Measurements from ENCODE around the gene KCNK6.
A peak's percentile ranks its signal among the peaks of the same experiment; 100 is the strongest.
"Not testable (repeated sequence)": the region's sequence is repeated elsewhere in the genome, so short reads cannot be mapped to it uniquely, and the experiment has no call there.

KCNK6 gene

DNA sequence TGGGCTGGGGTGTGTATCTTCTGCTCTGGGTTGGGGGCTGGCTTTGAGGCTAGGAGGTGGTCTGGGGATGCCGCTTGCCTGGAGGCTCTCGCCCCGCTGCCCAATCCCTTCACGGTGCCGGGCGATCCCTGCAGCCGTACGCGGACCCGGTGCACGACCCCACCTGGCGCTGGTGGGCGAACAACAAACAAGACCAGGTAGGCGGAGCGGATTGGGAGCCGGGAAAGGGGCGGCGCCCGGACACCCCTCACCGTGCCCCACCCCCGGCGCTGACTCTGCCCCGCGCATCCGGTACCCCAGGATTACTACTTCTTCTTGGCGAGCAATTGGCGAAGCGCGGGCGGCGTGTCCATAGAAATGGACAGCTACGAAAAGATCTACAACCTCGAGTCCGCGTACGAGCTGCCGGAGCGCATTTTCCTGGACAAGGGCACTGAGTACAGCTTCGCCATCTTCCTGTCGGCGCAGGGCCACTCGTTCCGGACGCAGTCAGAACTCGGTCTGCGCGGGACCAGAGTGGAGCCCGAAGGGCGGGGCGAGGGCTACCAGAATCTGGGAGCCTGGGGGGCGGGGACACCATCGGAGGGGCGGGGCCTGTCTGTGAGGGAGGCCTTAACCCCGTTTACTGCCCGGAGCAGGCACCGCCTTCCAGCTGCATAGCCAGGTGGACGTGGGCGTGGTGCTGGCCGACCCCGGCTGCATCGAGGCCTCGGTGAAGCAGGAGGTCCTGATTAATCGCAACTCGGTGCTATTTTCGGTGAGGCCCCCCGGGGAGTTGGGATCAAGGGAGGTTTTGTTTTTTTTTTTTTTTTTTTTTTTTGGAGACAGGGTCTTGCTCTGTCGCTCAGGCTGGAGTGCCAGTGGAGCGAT is 42.7 kb downstream of the KCNK6 start:
- DNase-seq: peak; percentile 85

- not testable (repeated sequence) for DNase-seq
These were observed 43.5 kb downstream of the KCNK6 start for GRCh38 chr19:38362946-38363688.

DNA sequence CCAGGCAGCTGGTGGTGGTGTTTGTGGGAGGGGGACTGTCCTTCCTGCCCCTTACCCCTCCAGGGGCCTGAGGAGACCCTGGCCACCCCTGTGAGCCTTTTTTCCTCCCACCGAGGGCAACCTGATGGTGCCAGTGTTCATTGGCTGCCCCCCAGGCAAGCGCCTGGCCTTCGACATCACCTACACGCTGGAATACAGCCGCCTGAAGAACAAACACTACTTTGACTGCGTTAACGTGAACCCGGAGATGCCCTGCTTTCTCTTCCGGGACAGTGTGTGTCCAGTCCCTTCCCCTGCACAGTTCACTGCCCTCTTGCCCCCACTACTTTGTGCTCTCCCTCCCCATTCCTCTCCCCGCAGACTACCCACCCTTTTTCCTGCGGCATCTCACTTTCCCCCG is 47.4 kb downstream of the KCNK6 start:
- DNase-seq: no peak

- no peak for DNase-seq
These were observed 49.9 kb downstream of the KCNK6 start for GRCh38 chr19:38369584-38369983.

- no peak for DNase-seq
These were observed 50.7 kb downstream of the KCNK6 start for GRCh38 chr19:38370299-38370698.

- no peak for DNase-seq
These were observed 51.4 kb downstream of the KCNK6 start for GRCh38 chr19:38371081-38371480.

- no peak for DNase-seq
These were observed 54.3 kb downstream of the KCNK6 start for GRCh38 chr19:38373907-38374331.

DNA sequence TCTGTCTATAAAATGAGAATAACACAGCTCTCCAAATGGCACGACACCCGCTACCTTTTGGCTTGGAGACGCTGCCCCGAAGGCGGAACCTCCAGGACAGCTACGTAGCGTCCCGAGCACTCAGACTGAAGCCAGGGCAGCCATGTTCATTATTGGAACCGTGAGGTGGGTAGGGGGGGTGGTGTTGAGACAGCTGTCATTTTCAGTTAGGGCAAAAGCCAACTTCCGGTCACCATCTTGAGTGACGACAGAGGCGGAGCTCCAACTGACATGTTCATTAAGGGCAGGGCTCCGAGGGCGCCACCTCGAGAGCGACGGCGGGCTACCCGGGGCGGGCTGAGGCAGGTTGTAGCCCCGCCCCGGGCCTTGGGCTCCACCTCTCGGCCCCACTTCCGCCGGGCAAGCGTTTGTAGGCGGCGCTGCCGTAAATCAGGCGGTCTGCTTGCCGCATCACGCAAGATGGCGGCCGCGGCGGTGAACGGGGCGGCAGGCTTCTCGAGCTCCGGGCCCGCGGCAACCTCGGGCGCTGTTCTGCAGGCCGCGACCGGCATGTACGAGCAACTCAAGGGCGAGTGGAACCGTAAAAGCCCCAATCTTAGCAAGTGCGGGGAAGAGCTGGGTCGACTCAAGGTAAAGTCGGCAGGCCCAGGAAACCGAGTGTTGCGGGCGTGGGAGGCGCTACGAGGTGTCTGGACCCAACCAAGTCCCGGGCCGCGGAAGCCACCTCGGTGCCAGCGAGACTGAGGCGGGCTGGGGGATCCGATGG is 54.9 kb downstream of the KCNK6 start, which contains the start of gene PSMD8:
Gene PSMD8 (plus strand): TSS at position 240 of the 766 bp plus-strand sequence. CDS start 31 bp downstream, at position 271.
- DNase-seq: peak; percentile 100

- DNase-seq: no peak
These were observed 55.5 kb downstream of the KCNK6 start for GRCh38 chr19:38375098-38375493.

DNA sequence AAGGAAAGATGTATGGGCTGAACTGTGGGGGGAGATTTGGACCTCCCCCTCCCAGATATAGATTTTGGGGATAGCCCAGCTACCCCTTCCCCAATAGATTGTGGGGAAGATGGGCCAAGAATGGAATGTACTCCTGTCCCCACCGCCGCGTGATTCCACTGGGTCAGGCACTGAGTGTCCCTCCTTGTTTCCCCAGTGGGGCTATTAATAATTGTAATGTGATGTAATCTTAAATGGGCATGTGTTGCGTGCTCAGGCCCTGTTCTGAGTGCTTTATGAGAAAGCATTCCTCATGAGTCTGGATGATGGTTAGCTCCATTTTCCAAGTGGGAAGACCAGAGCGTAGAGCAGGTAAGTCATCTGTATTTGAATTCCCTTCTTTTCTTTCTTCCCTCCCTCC is 56.1 kb downstream of the KCNK6 start:
- DNase-seq: peak; percentile 34

DNA sequence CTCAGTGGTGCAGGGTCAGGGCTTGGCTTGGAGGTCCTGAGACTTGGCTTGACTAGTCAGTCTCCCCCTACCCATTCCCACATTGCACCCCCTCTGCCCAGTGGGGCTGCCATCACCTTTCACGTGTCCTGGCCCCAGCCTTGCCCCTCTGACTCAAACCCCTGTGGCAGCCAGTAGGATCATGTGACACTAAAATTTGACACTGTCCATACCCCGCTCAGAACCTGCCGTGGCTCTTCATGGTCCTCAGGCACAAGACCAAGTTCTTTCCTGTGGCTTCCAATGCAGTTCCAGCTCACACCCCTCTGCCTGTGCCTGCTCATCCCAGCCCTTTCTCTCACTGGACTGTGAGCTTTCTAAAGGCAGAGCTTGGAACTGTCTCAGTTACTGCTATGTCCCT is 56.9 kb downstream of the KCNK6 start:
- no peak for DNase-seq

DNA sequence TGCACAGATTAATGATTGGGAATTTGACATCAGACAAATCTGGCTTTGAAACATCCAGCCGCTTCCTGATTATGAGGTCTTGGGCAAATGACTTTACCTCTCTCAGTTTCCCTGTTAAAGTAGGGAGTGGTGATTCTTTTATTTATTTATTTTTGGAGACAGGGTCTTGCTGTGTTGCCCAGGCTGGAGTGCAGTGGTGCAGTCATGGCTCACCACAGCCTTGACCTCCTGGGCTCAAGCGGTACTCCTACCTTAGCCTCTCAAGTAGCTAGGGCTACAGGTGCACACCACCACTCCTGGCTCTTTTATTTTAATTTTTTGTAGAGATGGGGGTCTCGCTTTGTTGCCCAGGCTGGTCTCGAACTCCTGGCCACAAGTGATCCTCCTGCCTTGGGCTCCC is 57.4 kb downstream of the KCNK6 start:
- no peak for DNase-seq

- no peak for DNase-seq
These were observed 59.2 kb downstream of the KCNK6 start for GRCh38 chr19:38378866-38379265.

DNA sequence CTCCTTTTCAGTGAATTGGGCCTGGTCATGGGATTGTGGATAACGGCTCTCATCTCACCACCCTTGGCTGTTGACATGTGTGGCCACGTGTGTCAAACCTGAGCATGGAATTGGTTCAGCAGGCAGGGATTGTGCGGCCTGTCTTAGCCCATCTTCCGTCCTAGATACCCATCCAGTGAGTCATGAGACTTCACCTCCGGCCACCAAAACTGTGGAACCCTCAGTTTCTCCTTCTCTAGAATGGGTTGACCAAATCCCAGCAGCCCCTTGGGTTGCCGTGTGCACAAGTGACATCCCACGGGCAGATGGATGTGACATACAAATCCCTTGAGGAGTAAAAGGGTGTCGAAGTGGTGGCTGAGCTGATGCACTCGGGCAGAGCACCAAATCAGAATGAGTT is 61.5 kb downstream of the KCNK6 start:
- DNase-seq: no peak

Data from inflammatory macrophage treated with lipopolysaccharide for 4 hours (primary cell).